ENCODE data around the gene PTPMT1. TPM values are rescaled to one million over a fixed set of nuclear protein-coding genes. Genes with fewer than 3 reads are reported as not detected.
"Not testable (repeated sequence)": the region's sequence is repeated elsewhere in the genome, so short reads cannot be mapped to it uniquely, and the experiment has no call there.

Gene PTPMT1
- total RNA-seq, 1 donor from 2014 or later = 79.1 TPM

- no peak for DNase-seq (ENCODE audit: low read depth)
These were observed 20.1 kb upstream of the PTPMT1 start for GRCh38 chr11:47545298-47545697.

- DNase-seq (ENCODE audit: low read depth) = not testable (repeated sequence)
These were observed 19.1 kb upstream of the PTPMT1 start for GRCh38 chr11:47546274-47546673.

GRCh38 chr11:47550288-47551047, 14.9 kb upstream of the PTPMT1 start:
- no peak for DNase-seq (ENCODE audit: low read depth)

- peak; percentile 76 for DNase-seq (ENCODE audit: low read depth)
These were observed 14.3 kb upstream of the PTPMT1 start for GRCh38 chr11:47551086-47551485.

- DNase-seq (ENCODE audit: low read depth) = peak; percentile 44
These were observed 13.3 kb upstream of the PTPMT1 start for GRCh38 chr11:47552056-47552565.

- peak; percentile 93 for DNase-seq (ENCODE audit: low read depth)
These were observed 12.6 kb upstream of the PTPMT1 start, which contains the start of gene CELF1 for GRCh38 chr11:47552566-47553405. Gene CELF1 (minus strand): TSS chr11:47553132. CDS start chr11:47499523, 53,609 bp downstream.

GRCh38 chr11:47553406-47553743, 12.0 kb upstream of the PTPMT1 start:
- no peak for DNase-seq (ENCODE audit: low read depth)

GRCh38 chr11:47557004-47557403, 8.4 kb upstream of the PTPMT1 start:
- not testable (repeated sequence) for DNase-seq (ENCODE audit: low read depth)

- no peak for DNase-seq (ENCODE audit: low read depth)
These were observed 6.7 kb upstream of the PTPMT1 start for GRCh38 chr11:47558695-47559094.

GRCh38 chr11:47560426-47560825, 5.0 kb upstream of the PTPMT1 start:
- no peak for DNase-seq (ENCODE audit: low read depth)

- DNase-seq (ENCODE audit: low read depth) = not testable (repeated sequence)
These were observed 3.0 kb upstream of the PTPMT1 start for GRCh38 chr11:47562393-47562792.

GRCh38 chr11:47564366-47564765, 1.0 kb upstream of the PTPMT1 start:
- DNase-seq (ENCODE audit: low read depth) = not testable (repeated sequence)

GRCh38 chr11:47564933-47565339, 463 bp upstream of the PTPMT1 start:
- DNase-seq (ENCODE audit: low read depth) = no peak

GRCh38 chr11:47566149-47566698, 825 bp downstream of the PTPMT1 start:
- DNase-seq (ENCODE audit: low read depth) = peak; percentile 8

- no peak for DNase-seq (ENCODE audit: low read depth)
These were observed 4.2 kb downstream of the PTPMT1 start for GRCh38 chr11:47569646-47570045.

- DNase-seq (ENCODE audit: low read depth) = no peak
These were observed 5.4 kb downstream of the PTPMT1 start for GRCh38 chr11:47570651-47571356.

- no peak for DNase-seq (ENCODE audit: low read depth)
These were observed 5.9 kb downstream of the PTPMT1 start for GRCh38 chr11:47571357-47571729.

- DNase-seq (ENCODE audit: low read depth) = peak; percentile 17
These were observed 6.5 kb downstream of the PTPMT1 start for GRCh38 chr11:47571895-47572294.

- DNase-seq (ENCODE audit: low read depth) = peak; percentile 38
These were observed 7.4 kb downstream of the PTPMT1 start for GRCh38 chr11:47572715-47573255.

GRCh38 chr11:47573321-47573720, 7.9 kb downstream of the PTPMT1 start:
- no peak for DNase-seq (ENCODE audit: low read depth)

- no peak for DNase-seq (ENCODE audit: low read depth)
These were observed 12.2 kb downstream of the PTPMT1 start for GRCh38 chr11:47577460-47578041.
